Choroid plexus epithelial cell (primary cell): ENCODE measurements around the gene DLGAP1.

Experiments used
- DNase-seq: peaks from one replicate; pipeline ENCODE4 v3.0.0-alpha.2; 2010; ENCODE audit warnings: low read depth
- H3K4me3 ChIP-seq: 2 replicates; pipeline ENCODE4 v1.5.1; 2011; ENCODE audit warnings: low read depth, mild to moderate bottlenecking, control low read depth, low read length, moderate library complexity
- TF ChIP-seq, protein P1 (sequence below): conservative IDR thresholded peaks from 2 replicates; pipeline ENCODE4 v1.5.1; 2011; ENCODE audit warnings: low read depth, mild to moderate bottlenecking, control low read depth, inconsistent platforms, low read length, moderate library complexity

The DLGAP1 gene

DNA sequence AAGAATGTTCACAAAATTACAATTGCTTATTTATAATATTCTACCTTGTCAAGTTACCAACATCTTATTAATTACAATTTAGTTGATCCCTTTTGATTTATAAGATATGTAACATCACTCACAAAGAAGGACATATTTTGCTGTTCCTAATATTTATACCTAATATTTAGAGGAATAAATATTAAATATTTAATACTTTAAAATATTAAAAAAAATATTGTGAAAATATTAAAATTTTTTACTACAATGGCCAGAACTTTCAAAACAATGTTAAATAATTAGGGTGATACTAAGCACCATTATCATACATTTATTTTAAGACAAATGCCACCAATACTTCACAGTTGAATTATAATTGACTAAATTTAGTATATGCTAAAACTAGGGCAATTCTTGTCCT is 254.7 kb downstream of the DLGAP1 start:
- H3K4me3 ChIP-seq = no peak overlapping the region
- TF ChIP-seq, protein P1, sequence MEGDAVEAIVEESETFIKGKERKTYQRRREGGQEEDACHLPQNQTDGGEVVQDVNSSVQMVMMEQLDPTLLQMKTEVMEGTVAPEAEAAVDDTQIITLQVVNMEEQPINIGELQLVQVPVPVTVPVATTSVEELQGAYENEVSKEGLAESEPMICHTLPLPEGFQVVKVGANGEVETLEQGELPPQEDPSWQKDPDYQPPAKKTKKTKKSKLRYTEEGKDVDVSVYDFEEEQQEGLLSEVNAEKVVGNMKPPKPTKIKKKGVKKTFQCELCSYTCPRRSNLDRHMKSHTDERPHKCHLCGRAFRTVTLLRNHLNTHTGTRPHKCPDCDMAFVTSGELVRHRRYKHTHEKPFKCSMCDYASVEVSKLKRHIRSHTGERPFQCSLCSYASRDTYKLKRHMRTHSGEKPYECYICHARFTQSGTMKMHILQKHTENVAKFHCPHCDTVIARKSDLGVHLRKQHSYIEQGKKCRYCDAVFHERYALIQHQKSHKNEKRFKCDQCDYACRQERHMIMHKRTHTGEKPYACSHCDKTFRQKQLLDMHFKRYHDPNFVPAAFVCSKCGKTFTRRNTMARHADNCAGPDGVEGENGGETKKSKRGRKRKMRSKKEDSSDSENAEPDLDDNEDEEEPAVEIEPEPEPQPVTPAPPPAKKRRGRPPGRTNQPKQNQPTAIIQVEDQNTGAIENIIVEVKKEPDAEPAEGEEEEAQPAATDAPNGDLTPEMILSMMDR = no peak
- DNase-seq = no peak

DNA sequence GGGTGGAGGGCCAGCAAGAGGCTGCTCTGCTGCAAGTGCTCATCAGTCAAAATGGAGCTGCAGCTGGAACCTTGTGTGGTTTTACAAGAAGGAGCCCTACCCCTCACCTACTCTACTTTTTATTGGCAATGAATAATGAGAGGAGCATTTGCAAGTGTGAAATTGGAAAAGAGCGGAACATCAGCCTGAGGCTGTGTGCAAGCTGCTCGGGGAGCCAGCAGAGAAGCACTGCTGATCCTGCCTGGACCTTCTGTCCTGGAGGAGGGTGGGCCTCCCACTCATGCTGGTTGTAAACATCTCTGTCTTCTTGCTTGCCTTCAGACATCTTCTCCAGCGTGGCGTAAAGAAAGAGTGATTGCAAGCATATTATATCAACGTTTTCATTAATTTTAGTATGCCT is 256.2 kb downstream of the DLGAP1 start:
- no peak for DNase-seq
- TF ChIP-seq, protein P1 = no peak
- H3K4me3 ChIP-seq = no peak overlapping the region

DNA sequence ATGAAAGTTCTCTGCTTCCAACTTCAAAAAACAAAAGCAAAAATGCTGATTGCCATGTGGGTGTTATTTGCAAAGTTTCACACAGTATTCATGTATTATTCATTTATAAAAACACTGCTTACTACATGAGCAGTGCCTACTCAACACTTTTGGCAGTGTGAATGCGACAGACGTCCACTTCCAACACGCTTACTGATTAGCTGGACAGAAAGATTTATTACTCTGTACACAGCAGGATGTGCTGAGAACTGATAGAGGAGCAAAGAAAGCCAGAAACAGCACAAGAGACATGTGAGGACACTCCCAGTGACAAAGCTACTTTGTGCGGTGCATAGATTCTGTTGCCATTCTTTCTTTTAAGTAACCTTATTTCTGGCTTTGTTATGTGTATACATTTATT is 258.8 kb downstream of the DLGAP1 start:
- TF ChIP-seq, protein P1 = no peak
- H3K4me3 ChIP-seq = no peak overlapping the region
- DNase-seq = no peak

DNA sequence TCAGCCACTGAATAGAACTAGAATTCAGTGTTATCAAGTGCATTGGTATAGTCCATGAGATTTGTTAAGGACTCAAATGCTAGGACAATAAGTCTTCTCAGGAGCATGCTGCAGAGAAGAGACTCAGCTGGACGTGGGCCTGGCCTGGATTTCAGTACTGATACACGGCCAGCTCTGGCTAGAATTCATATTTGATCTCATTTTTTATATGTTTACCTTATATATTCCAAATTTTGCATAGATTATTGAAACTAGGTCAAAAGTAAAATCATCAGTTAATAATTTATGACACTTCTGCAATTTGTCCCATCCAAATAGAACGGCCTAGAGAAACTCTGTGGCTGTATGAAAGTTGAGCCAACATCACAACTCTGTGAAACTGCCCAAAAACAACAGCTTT is 262.0 kb downstream of the DLGAP1 start:
- TF ChIP-seq, protein P1 = no peak

DNA sequence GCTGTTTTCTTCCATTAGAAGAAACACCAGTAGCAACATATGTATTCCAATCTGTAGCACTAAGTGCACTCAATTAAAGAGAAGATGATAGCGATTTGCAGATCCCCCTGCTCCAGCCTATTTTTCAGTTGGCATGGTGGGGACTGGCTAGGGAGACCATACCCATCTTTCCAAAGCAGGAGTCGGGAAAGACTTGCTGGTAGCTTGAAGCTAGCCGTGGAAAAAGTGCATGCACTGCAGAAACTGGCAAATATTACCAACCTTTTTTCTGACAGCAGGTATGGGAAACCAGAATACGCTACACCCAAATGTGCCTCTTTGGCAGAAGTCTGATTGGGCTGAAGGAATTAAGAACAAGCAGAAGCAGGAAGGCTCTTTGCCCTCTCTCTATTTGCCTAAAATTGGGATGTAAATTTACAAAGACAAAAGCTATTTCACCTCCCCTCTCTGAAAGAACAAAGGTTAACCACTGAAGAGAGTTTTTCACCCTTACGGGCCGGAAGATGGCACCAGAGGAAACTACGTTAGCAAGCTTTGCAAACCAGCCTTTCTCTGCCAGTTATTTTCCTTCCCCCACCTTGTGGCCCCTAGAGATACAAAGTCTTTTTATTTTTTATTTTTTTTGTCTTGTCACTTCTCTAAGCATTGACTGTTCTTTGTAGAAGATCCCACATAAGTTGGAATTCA is 273.1 kb downstream of the DLGAP1 start:
- H3K4me3 ChIP-seq = no peak overlapping the region
- DNase-seq = no peak
- TF ChIP-seq, protein P1 = no peak

More for the DNA sequence above, 262.0 kb downstream of the DLGAP1 start:
- DNase-seq = no peak
- no peak overlapping the region for H3K4me3 ChIP-seq

DNA sequence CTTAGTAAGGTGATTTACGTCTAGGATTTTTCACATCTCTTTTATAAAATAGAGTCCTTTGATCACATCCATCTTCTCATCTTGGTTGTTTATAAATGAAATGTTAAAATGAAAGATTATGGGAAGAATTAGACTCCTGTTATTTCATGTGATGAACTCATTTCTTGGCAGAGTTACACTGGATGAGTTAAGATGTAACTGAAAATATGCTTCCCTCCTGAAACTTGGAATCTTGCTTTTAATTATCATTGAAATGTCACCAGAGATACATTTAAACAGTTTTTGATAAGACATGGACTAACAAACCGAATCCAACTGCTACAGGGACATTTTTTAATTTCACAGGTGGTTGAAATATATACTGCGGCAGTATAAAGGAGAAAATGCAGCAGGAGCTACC is 274.0 kb downstream of the DLGAP1 start:
- DNase-seq = no peak
- TF ChIP-seq, protein P1 = no peak

More for the DNA sequence above, 274.0 kb downstream of the DLGAP1 start:
- H3K4me3 ChIP-seq = no peak overlapping the region
